ENCODE measurements around the gene KIF14. TPM values are rescaled to one million over a fixed set of nuclear protein-coding genes. Genes with fewer than 3 reads are reported as not detected.

Gene KIF14, protein sequence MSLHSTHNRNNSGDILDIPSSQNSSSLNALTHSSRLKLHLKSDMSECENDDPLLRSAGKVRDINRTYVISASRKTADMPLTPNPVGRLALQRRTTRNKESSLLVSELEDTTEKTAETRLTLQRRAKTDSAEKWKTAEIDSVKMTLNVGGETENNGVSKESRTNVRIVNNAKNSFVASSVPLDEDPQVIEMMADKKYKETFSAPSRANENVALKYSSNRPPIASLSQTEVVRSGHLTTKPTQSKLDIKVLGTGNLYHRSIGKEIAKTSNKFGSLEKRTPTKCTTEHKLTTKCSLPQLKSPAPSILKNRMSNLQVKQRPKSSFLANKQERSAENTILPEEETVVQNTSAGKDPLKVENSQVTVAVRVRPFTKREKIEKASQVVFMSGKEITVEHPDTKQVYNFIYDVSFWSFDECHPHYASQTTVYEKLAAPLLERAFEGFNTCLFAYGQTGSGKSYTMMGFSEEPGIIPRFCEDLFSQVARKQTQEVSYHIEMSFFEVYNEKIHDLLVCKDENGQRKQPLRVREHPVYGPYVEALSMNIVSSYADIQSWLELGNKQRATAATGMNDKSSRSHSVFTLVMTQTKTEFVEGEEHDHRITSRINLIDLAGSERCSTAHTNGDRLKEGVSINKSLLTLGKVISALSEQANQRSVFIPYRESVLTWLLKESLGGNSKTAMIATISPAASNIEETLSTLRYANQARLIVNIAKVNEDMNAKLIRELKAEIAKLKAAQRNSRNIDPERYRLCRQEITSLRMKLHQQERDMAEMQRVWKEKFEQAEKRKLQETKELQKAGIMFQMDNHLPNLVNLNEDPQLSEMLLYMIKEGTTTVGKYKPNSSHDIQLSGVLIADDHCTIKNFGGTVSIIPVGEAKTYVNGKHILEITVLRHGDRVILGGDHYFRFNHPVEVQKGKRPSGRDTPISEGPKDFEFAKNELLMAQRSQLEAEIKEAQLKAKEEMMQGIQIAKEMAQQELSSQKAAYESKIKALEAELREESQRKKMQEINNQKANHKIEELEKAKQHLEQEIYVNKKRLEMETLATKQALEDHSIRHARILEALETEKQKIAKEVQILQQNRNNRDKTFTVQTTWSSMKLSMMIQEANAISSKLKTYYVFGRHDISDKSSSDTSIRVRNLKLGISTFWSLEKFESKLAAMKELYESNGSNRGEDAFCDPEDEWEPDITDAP (N-terminal part only)
- total RNA-seq = 13.7 and 13.9 TPM in 2 replicates

DNA sequence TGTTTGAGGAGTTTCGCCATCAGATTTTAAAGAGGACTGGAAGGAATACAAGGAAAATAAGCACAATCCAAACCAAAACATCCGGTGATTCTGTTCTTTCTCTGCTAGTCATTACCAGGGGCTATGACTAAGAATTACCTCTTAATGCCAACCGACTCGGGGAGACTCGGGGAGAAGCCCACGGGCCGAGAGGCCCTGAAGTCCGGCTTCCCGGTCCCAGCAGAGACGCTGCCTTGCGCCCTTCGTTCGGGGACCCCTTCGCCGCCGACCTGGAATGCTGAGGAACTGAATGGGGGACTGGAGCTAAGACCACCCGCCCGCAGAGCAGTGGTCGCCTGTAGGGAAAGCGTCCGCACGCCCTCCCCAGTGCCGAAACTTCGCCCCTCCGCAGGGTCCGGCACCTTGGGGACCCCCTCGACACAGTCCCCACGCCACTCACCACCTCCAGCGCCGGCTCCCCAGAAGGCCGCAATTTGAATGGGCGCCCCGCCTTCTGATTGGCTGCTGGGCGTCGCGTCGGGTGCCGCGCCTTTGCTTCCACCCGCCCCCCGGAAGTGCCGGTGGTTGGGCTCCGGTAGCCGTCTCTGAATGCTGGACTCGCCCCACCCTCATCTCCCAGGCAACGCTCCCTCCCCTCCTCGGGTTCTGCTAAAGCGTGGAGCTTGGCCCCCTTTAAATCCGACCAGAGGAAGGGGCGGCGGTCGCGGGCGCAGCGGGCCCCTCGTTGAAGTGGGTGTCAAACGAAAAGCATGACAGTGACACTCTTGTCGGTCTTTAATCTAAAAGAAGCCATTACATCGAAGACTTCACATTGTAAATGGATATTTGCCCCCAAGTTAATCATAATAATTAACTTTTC lies at the start of gene KIF14:
Gene KIF14, minus strand, starts transcription at position 479 of the 859 bp plus-strand sequence. CDS start 2,028 bp downstream, outside the sequence.
- H3K4me3 ChIP-seq (ENCODE audit: low read depth, low read length) = peak within 1 kb of the TSS; percentile 82
- TF ChIP-seq CTCF (conservative IDR thresholded peaks at IDR 0.05; ENCODE audit: low read depth, low read length) = no peak
- DNase-seq (ENCODE audit: low read depth) = no peak

DNA sequence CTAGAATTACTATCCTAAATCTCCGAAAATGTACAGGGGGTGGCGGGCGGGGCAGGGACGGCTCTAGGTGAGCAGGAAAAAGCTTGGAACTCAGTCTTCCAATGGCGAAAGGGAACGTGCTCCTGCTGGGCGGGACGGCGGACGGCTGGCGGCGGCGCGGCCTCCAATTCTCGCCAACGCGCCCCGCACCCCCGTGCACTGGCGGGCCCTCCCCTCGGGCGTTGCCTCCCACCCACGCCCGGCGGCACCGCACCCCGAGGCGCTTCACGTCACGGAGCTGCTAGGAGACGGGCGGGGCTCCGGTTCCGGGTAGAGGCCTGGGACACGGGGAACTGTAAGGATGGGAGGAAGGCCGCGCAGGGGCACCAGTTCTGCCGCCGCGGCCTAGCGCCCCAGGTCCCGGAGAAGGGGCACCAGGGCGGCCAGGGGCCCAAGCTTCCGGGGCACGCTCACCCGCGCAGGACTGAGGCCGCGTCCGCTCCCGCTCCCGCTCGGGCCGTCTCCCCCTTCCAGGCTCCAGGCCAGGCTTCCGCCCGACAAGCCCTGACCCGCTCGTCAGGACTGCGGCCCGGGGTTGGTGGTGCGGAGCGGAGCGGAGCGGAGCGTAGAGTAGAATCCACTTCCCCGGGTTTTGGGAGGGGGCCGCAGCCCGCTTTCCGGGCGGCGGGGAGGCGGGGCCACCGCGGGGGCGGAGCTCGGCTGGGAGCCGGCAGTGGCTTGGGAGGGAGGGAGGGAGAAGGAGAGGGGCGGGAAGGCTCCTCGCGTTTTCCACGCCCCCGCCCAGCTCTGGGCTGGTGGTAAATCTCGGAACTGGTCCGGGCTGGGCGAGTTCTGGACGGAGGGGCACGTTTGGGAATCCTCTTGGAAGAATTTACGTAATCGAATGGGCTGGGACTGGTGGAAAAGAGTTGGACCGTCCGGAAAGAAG lies 49.0 kb upstream of the KIF14 start, which contains the start of gene DDX59:
Gene DDX59, minus strand, starts transcription at position 594 of the 928 bp plus-strand sequence. CDS start 3,167 bp downstream, outside the sequence.
- H3K4me3 ChIP-seq (ENCODE audit: low read depth, low read length) = peak within 1 kb of the TSS; percentile 70
- no peak for TF ChIP-seq CTCF (conservative IDR thresholded peaks at IDR 0.05; ENCODE audit: low read depth, low read length)
- DNase-seq (ENCODE audit: low read depth) = peak; percentile 68

GRCh38 chr1:200668514-200669313 lies 48.2 kb upstream of the KIF14 start:
- no peak for TF ChIP-seq CTCF (conservative IDR thresholded peaks at IDR 0.05; ENCODE audit: low read depth, low read length)
- H3K4me3 ChIP-seq (ENCODE audit: low read depth, low read length) = peak overlapping the region; percentile 70
- no peak for DNase-seq (ENCODE audit: low read depth)

GRCh38 chr1:200666309-200666708 lies 45.8 kb upstream of the KIF14 start:
- no peak for DNase-seq (ENCODE audit: low read depth)
- H3K4me3 ChIP-seq (ENCODE audit: low read depth, low read length) = no peak overlapping the region
- no peak for TF ChIP-seq CTCF (conservative IDR thresholded peaks at IDR 0.05; ENCODE audit: low read depth, low read length)

DNA sequence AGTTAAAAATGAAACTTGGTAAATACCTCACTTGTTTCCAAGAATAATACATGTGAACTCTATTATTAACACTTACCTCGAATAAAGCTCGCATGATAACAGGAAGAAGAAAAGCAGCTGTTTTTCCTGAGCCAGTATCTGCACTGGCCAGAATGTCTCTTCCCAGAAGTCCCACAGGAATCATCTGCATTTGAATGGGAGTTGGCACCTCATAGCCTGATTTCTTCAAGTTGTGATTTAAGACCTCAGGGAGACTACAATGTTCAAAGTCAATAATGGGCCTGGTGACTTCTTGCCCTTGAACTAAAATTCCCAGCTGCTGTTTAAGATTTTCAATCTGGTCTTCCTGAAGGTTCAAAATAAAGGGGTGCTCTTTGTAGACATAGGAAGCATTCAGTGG lies 45.3 kb upstream of the KIF14 start:
- no peak for TF ChIP-seq CTCF (conservative IDR thresholded peaks at IDR 0.05; ENCODE audit: low read depth, low read length)
- H3K4me3 ChIP-seq (ENCODE audit: low read depth, low read length) = no peak overlapping the region
- no peak for DNase-seq (ENCODE audit: low read depth)

Data from epithelial cell of proximal tubule (primary cell).